GM12878 (cell line): Measurements from ENCODE around the gene SP6. TPM values are rescaled to one million over a fixed set of nuclear protein-coding genes. Genes with fewer than 3 reads are reported as not detected.

Experiments
- BACH1 ChIP-seq: fragments of 450-650 bp; IDR thresholded peaks from 2 replicates; pipeline ENCODE4 v1.6.1; 2017; ENCODE audit warnings: mild to moderate bottlenecking, borderline replicate concordance
- CBX5 ChIP-seq: sonication (generic); IDR thresholded peaks from 2 replicates; pipeline ENCODE4 v1.6.1; 2016; ENCODE audit warnings: low read depth, moderate library complexity, mild to moderate bottlenecking, inconsistent platforms
- CHD4 ChIP-seq: fragments of 200-600 bp; sonication (generic); IDR thresholded peaks from 2 replicates; pipeline ENCODE4 v1.6.1; 2016; ENCODE audit warnings: mild to moderate bottlenecking
- DPF2 ChIP-seq: fragments of 450-650 bp; IDR thresholded peaks from 2 replicates; pipeline ENCODE4 v1.6.1; 2017; ENCODE audit warnings: mild to moderate bottlenecking
- EED ChIP-seq: sonication (generic); IDR thresholded peaks from 2 replicates; pipeline ENCODE4 v1.6.1; 2016; ENCODE audit warnings: antibody characterized with exemption, low read depth
- EGR1 ChIP-seq, 2 experiments: IDR thresholded peaks; 1 replicate in 1 of 2; 2 replicates in 1 of 2; pipeline ENCODE4 v1.6.1; 2011 to 2012; ENCODE audit warnings: low read depth in 2 of 2, low read length in 2 of 2, borderline replicate concordance in 1 of 2, mild to moderate bottlenecking in 1 of 2, moderate library complexity in 1 of 2
- ETV6 ChIP-seq, 2 experiments: fragments of 450-650 bp in 1 of 2; IDR thresholded peaks in 1 of 2; conservative IDR thresholded peaks in 1 of 2; 2 replicates each; pipeline ENCODE4 v1.6.1; 2014; ENCODE audit warnings: antibody characterized with exemption in 1 of 2, borderline replicate concordance in 1 of 2, low read depth in 1 of 2, mild to moderate bottlenecking in 1 of 2, moderate library complexity in 1 of 2
- GATAD2B ChIP-seq: fragments of 450-650 bp; conservative IDR thresholded peaks from 2 replicates; pipeline ENCODE4 v1.6.1; 2017; ENCODE audit warnings: low read depth, mild to moderate bottlenecking, moderate library complexity
- MTA3 ChIP-seq: IDR thresholded peaks from 2 replicates; pipeline ENCODE4 v1.6.1; 2012; ENCODE audit warnings: low read length, inconsistent platforms, borderline replicate concordance
- NR2F1 ChIP-seq: fragments of 450-650 bp; conservative IDR thresholded peaks from 2 replicates; pipeline ENCODE4 v1.6.1; 2017; ENCODE audit warnings: mild to moderate bottlenecking
- PAX5 ChIP-seq: IDR thresholded peaks from 2 replicates; pipeline ENCODE4 v1.6.1; 2011; ENCODE audit warnings: low read depth, low read length, borderline replicate concordance
- POLR2AphosphoS5 ChIP-seq: IDR thresholded peaks from 2 replicates; pipeline ENCODE4 v1.6.1; 2011; ENCODE audit warnings: mild to moderate bottlenecking, low read length, inconsistent platforms
- RB1 ChIP-seq: fragments of 450-650 bp; formaldehyde crosslinking; IDR thresholded peaks from 2 replicates; pipeline ENCODE4 v1.6.1; 2017; ENCODE audit warnings: mild to moderate bottlenecking, borderline replicate concordance
- RBBP5 ChIP-seq: fragments of 200-600 bp; sonication (generic); conservative IDR thresholded peaks from 2 replicates; pipeline ENCODE4 v1.6.1; 2016
- SMAD5 ChIP-seq: IDR thresholded peaks from 2 replicates; pipeline ENCODE4 v1.6.1; 2016; ENCODE audit warnings: antibody characterized with exemption, low read depth
- SREBF2 ChIP-seq: IDR thresholded peaks from 2 replicates; pipeline ENCODE4 v1.6.1; 2012; ENCODE audit warnings: mild to moderate bottlenecking, low read length
- ZBED1 ChIP-seq: IDR thresholded peaks from 2 replicates; pipeline ENCODE4 v1.6.1; 2016; ENCODE audit warnings: borderline replicate concordance
- ZSCAN29 ChIP-seq: fragments of 450-650 bp; IDR thresholded peaks from 2 replicates; pipeline ENCODE4 v1.6.1; 2017; ENCODE audit warnings: mild to moderate bottlenecking, moderate library complexity
- polyA plus RNA-seq, 11 experiments: library from polyadenylated mRNA; depleted of rRNA in 4 of 11; unstranded in 6 of 11; stranded (reverse) in 5 of 11; fragments of >200 nt; fragmentation: Nextera tagmentation in 4 of 11; fragmentation: Illumina TruSeq in 1 of 11; extraction: Ambion mirVana in 4 of 11; extraction: Trizol in 1 of 11; gene quantifications; 1 replicate in 1 of 11; 2 replicates in 10 of 11; pipeline versions ENCODE4 v1.2.1 to v1.2.3, GENCODE V29; 2011 to 2016; ENCODE audit warnings: inconsistent platforms in 2 of 11, missing spikeins in 2 of 11, low read depth in 1 of 11
- total RNA-seq, 4 experiments: library from RNA; depleted of rRNA in 3 of 4; stranded (reverse); fragments of >200 nt in 3 of 4; fragmentation: Illumina TruSeq in 1 of 4; extraction: Trizol in 1 of 4; gene quantifications; 2 replicates each; pipeline versions ENCODE4 v1.2.1 to v1.2.3, GENCODE V29; 2013 to 2021
- TF ChIP-seq, protein P1 (sequence below): IDR thresholded peaks from 2 replicates; pipeline ENCODE4 v1.6.1; 2012; ENCODE audit warnings: low read length, inconsistent platforms
- TF ChIP-seq, protein P2 (sequence below): IDR thresholded peaks from 2 replicates; pipeline ENCODE4 v1.6.1; 2011; ENCODE audit warnings: mild to moderate bottlenecking, low read depth, low read length, moderate library complexity; ENCODE audit not compliant: insufficient replicate concordance
- TF ChIP-seq, protein P3 (sequence below): fragments of 450-650 bp; IDR thresholded peaks from 2 replicates; pipeline ENCODE4 v1.6.1; 2018; ENCODE audit warnings: borderline replicate concordance, mild to moderate bottlenecking; ENCODE audit not compliant: partially characterized antibody
- TF ChIP-seq, protein P4 (sequence below): fragments of 450-650 bp; IDR thresholded peaks from 2 replicates; pipeline ENCODE4 v1.6.1; 2017; ENCODE audit warnings: mild to moderate bottlenecking

Gene SP6
- total and polyA plus RNA-seq, 10 of the 15 experiments (the other 5 are each of a cell fraction or from before 2014, with no cell fraction given) = 0.05 to 0.15 (median 0.06) TPM; not detected in 7

DNA sequence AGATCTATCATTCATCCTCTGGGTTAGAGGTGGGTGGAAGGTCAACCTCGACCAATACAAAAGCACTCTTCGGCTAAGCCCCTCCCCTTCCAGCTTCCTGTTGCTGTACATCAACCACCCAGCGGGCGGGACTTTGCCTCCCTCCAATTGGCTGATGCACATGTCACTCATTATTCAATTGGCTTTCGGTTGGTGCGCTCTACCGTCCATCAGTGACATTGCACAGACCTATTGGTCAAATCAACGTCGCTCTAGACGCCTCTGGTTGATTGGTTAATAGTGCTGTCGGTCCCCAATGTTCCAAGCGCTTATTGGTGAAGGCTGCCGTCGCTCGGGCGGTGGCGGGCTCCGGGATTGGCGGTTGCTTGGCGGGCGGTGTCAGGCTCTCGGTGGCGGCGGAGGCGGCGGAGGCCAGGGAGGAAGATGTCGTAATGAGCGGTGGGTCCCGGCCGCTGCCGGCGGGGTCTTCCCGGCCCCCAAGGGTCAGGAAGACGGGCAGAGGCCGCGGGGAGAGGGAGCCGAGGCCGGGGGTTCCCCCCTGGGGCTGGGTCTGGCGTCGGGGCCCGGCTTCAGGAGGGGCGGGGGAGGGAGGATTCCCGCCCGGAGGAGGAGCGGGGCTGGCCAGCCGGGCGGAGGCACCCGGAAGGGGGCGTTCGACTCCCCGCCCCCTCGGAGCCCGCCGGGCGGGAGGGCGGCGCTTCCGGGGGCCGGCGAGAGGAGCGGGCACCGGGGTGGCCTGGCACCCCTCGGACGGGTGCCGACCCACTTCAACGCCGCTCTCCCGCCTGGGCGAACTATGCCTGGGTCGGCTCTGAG, 45.1 kb upstream of the SP6 start, which contains the start of gene SP2 (continued):
- TF ChIP-seq, protein P1, sequence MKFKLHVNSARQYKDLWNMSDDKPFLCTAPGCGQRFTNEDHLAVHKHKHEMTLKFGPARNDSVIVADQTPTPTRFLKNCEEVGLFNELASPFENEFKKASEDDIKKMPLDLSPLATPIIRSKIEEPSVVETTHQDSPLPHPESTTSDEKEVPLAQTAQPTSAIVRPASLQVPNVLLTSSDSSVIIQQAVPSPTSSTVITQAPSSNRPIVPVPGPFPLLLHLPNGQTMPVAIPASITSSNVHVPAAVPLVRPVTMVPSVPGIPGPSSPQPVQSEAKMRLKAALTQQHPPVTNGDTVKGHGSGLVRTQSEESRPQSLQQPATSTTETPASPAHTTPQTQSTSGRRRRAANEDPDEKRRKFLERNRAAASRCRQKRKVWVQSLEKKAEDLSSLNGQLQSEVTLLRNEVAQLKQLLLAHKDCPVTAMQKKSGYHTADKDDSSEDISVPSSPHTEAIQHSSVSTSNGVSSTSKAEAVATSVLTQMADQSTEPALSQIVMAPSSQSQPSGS = no peak; the same call in 1 of the 2 replicates
- TF ChIP-seq RBBP5 = no peak
- TF ChIP-seq, protein P2, sequence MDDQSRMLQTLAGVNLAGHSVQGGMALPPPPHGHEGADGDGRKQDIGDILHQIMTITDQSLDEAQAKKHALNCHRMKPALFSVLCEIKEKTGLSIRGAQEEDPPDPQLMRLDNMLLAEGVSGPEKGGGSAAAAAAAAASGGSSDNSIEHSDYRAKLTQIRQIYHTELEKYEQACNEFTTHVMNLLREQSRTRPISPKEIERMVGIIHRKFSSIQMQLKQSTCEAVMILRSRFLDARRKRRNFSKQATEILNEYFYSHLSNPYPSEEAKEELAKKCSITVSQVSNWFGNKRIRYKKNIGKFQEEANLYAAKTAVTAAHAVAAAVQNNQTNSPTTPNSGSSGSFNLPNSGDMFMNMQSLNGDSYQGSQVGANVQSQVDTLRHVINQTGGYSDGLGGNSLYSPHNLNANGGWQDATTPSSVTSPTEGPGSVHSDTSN = peak; percentile 98
- TF ChIP-seq EGR1 (IDR thresholded peaks at IDR 0.05; ENCODE audit: borderline replicate concordance in 1 of 2, low read depth in 2 of 2, low read length in 2 of 2) = peak; percentile 14 to 64
- TF ChIP-seq NR2F1 = peak; percentile 99
- TF ChIP-seq BACH1 = peak; percentile 81
- TF ChIP-seq POLR2AphosphoS5 = peak; percentile 79
- TF ChIP-seq EED = no peak
- TF ChIP-seq GATAD2B = peak; percentile 77
- TF ChIP-seq DPF2 = peak; percentile 100
- TF ChIP-seq CBX5 = no peak
- TF ChIP-seq RB1 = peak; percentile 86; the same call in 1 of the 2 replicates
- TF ChIP-seq, protein P3, sequence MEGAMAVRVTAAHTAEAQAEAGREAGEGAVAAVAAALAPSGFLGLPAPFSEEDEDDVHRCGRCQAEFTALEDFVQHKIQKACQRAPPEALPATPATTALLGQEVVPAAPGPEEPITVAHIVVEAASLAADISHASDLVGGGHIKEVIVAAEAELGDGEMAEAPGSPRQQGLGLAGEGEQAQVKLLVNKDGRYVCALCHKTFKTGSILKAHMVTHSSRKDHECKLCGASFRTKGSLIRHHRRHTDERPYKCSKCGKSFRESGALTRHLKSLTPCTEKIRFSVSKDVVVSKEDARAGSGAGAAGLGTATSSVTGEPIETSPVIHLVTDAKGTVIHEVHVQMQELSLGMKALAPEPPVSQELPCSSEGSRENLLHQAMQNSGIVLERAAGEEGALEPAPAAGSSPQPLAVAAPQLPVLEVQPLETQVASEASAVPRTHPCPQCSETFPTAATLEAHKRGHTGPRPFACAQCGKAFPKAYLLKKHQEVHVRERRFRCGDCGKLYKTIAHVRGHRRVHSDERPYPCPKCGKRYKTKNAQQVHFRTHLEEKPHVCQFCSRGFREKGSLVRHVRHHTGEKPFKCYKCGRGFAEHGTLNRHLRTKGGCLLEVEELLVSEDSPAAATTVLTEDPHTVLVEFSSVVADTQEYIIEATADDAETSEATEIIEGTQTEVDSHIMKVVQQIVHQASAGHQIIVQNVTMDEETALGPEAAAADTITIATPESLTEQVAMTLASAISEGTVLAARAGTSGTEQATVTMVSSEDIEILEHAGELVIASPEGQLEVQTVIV = peak; percentile 98
- TF ChIP-seq SREBF2 = no peak
- TF ChIP-seq MTA3 = no peak
- no peak for TF ChIP-seq SMAD5
- TF ChIP-seq PAX5 = no peak
- TF ChIP-seq, protein P4, sequence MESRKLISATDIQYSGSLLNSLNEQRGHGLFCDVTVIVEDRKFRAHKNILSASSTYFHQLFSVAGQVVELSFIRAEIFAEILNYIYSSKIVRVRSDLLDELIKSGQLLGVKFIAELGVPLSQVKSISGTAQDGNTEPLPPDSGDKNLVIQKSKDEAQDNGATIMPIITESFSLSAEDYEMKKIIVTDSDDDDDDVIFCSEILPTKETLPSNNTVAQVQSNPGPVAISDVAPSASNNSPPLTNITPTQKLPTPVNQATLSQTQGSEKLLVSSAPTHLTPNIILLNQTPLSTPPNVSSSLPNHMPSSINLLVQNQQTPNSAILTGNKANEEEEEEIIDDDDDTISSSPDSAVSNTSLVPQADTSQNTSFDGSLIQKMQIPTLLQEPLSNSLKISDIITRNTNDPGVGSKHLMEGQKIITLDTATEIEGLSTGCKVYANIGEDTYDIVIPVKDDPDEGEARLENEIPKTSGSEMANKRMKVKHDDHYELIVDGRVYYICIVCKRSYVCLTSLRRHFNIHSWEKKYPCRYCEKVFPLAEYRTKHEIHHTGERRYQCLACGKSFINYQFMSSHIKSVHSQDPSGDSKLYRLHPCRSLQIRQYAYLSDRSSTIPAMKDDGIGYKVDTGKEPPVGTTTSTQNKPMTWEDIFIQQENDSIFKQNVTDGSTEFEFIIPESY = peak; percentile 99
- TF ChIP-seq CHD4 = no peak
- no peak for TF ChIP-seq ETV6 (conservative IDR thresholded peaks at IDR 0.05 in 1 of 2, IDR thresholded peaks at IDR 0.05 in 1 of 2; ENCODE audit: borderline replicate concordance in 1 of 2, low read depth in 1 of 2)
- no peak for TF ChIP-seq ZSCAN29
- TF ChIP-seq ZBED1 = no peak
